MCF 10A (cell line): ENCODE measurements around the gene KLF8. TPM values are rescaled to one million over a fixed set of nuclear protein-coding genes. Genes with fewer than 3 reads are reported as not detected.

Experiments used
- BruUV-seq: library from RNA; stranded (reverse); fragments of 400-500 nt; replicated peaks from 2 replicates; lab custom pipeline; 2021; lab: Mats Ljungman, UMichigan
- CTCF ChIA-PET: fragments of 300-600 bp; sonication (Branson Sonifier 250); formaldehyde crosslinking; extraction: SDS; loops from one replicate; lab custom pipeline; 2021; ENCODE audit warnings: antibody characterized with exemption, inconsistent platforms; lab: Yijun Ruan, JAX
- POLR2A ChIA-PET: fragments of 300-600, 350-650 bp; sonication (Branson Sonifier 250); formaldehyde crosslinking; extraction: SDS; loops from one replicate; lab custom pipeline; 2020; ENCODE audit warnings: antibody characterized with exemption, inconsistent platforms; lab: Yijun Ruan, JAX
- DNase-seq: peaks from one replicate; pipeline ENCODE4 v3.0.0-alpha.2; 2018; ENCODE audit not compliant: unreplicated experiment
- H3K27ac Mint-ChIP-seq: one replicate; pipeline ENCODE4 v1.8.0; 2022; ENCODE audit warnings: mild to moderate bottlenecking, low read depth, mixed read lengths; ENCODE audit not compliant: unreplicated experiment
- H3K27me3 Mint-ChIP-seq: one replicate; pipeline ENCODE4 v1.8.0; 2022; ENCODE audit warnings: mixed read lengths; ENCODE audit not compliant: insufficient read depth, unreplicated experiment
- H3K36me3 Mint-ChIP-seq: one replicate; pipeline ENCODE4 v1.8.0; 2022; ENCODE audit warnings: mild to moderate bottlenecking, moderate library complexity, mixed read lengths; ENCODE audit not compliant: insufficient read depth, unreplicated experiment
- H3K4me1 Mint-ChIP-seq: one replicate; pipeline ENCODE4 v1.8.0; 2022; ENCODE audit warnings: mixed read lengths; ENCODE audit not compliant: insufficient read depth, unreplicated experiment
- H3K4me3 Mint-ChIP-seq: one replicate; pipeline ENCODE4 v1.8.0; 2022; ENCODE audit warnings: mild to moderate bottlenecking, moderate library complexity, mixed read lengths; ENCODE audit not compliant: unreplicated experiment
- H3K9me3 Mint-ChIP-seq: one replicate; pipeline ENCODE4 v1.8.0; 2022; ENCODE audit warnings: mixed read lengths; ENCODE audit not compliant: unreplicated experiment
- intact Hi-C: fragments of 100-400 bp; cut with micrococcal nuclease; formaldehyde crosslinking; loops from 2 replicates; pipeline ENCODE4 v1.14.1; 2022
- total RNA-seq: library from RNA; stranded (reverse); gene quantifications from 2 replicates; pipeline ENCODE4 v1.2.3, GENCODE V29; 2022
- TF ChIP-seq, protein P1 (sequence below): fragments of 200-600 bp; IDR thresholded peaks from one replicate; pipeline ENCODE4 v1.8.0; 2022; ENCODE audit warnings: antibody characterized with exemption, mild to moderate bottlenecking; ENCODE audit not compliant: unreplicated experiment

Gene KLF8
- total RNA-seq, 1 experiment from 2014 or later = 12.6 TPM

DNA sequence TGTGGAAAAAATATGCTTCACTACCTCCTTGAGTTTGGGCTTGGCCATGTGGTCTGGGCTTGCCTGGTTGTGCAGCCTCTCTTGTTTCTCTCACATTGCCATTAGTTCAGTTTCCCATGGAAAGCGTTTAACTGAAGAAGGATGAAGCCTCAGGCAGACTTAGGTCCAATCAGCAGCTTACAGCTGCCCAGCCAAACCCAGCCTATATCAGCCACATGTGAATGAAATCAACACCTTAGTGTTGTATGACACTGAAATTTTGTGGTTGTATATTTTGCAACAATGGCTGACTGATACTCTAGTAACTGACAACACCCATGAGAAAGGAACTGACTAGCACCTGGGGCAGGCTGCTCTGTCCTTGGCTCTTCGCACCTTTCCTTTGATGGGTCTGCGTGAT lies 81.2 kb downstream of the KLF8 start:
- Mint-ChIP-seq H3K4me1 (no peaks in the 10 kb centered on the region), H3K27me3 (peaks cover 43% of the 10 kb centered on the region), H3K27ac (no peak overlapping the region), H3K4me3 (no peak overlapping the region), H3K36me3 (peaks cover 5% of the 10 kb centered on the region), H3K9me3 (peaks cover 13% of the 10 kb centered on the region)
- TF ChIP-seq, protein P1, sequence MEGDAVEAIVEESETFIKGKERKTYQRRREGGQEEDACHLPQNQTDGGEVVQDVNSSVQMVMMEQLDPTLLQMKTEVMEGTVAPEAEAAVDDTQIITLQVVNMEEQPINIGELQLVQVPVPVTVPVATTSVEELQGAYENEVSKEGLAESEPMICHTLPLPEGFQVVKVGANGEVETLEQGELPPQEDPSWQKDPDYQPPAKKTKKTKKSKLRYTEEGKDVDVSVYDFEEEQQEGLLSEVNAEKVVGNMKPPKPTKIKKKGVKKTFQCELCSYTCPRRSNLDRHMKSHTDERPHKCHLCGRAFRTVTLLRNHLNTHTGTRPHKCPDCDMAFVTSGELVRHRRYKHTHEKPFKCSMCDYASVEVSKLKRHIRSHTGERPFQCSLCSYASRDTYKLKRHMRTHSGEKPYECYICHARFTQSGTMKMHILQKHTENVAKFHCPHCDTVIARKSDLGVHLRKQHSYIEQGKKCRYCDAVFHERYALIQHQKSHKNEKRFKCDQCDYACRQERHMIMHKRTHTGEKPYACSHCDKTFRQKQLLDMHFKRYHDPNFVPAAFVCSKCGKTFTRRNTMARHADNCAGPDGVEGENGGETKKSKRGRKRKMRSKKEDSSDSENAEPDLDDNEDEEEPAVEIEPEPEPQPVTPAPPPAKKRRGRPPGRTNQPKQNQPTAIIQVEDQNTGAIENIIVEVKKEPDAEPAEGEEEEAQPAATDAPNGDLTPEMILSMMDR = no peak
- DNase-seq = no peak
- CTCF ChIA-PET = no interaction called here
- POLR2A ChIA-PET = no interaction called here
- intact Hi-C loops = no loop called here
- no TSS peak for BruUV-seq

DNA sequence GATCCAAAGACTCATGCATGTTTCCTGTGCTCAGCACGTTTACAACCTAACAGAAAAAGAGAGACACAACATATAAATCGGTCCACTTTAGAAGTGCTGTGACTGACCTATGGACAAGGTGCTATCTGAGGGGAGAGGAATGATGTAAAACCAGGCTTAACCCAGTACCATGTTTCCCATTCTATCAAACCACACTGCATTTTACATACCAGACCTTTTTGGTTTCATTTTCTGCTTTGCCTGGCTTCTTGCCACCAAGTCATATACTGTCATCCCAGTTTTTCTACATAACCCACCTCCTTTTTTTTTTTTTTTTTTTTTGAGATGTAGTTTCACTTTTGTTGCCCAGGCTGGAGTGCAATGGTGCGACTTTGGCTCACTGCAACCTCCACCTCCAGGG lies 82.2 kb downstream of the KLF8 start:
- no peaks in the 10 kb centered on the region for H3K4me1 Mint-ChIP-seq
- ChIA-PET CTCF (no interaction called here), POLR2A (no interaction called here)
- peaks cover 32% of the 10 kb centered on the region for H3K27me3 Mint-ChIP-seq
- peaks cover 3% of the 10 kb centered on the region for H3K9me3 Mint-ChIP-seq
- DNase-seq = no peak
- no peak overlapping the region for H3K4me3 Mint-ChIP-seq
- no peak overlapping the region for H3K27ac Mint-ChIP-seq
- TF ChIP-seq, protein P1 = no peak
- intact Hi-C loops = no loop called here
- peaks cover 5% of the 10 kb centered on the region for H3K36me3 Mint-ChIP-seq
- no TSS peak for BruUV-seq

DNA sequence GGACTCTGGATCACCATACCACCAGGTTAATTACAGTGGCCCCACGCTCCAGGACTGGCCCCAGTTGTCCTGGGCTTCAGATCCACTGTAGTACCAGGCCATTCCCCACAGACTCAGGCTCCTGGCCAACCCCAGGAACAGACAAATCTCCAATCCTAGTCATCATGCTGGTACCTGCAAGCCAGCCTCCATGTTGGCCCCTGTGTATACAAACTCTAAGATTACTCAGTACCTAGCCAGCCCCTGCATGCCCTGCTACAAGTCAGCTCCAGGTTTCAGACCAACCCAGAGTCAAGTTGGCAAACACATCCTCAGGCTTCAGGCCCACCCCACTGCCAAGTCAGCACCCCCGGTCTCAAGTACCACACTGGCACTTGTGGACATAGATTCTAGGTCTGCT lies 85.9 kb downstream of the KLF8 start:
- Mint-ChIP-seq H3K4me1 (no peaks in the 10 kb centered on the region), H3K9me3 (peaks cover 20% of the 10 kb centered on the region), H3K36me3 (peaks cover 3% of the 10 kb centered on the region), H3K27ac (no peak overlapping the region), H3K27me3 (peaks cover 42% of the 10 kb centered on the region), H3K4me3 (no peak overlapping the region)
- intact Hi-C loops = no loop called here
- DNase-seq = no peak
- no TSS peak for BruUV-seq
- CTCF ChIA-PET = no interaction called here
- TF ChIP-seq, protein P1 = no peak
- POLR2A ChIA-PET = no interaction called here

DNA sequence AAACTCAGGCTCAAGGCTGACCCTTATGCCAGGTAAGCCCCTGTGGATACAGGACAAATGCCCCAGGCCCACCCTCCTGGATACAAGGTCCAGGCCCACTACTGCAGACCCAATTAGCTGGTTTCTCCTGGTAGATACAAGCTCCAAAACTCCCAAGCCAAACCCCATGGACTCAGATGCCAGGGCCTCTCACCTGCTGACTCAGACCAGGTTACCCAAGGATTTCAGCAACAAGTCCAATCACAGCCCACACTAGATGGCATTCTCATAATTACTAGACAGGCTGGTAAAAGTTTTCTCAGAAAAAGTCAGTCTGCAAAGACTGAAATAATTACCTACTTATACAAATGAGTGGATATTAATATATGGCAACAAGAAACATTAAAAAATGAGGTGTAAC lies 87.0 kb downstream of the KLF8 start:
- H3K4me3 Mint-ChIP-seq = no peak overlapping the region
- intact Hi-C loops = no loop called here
- no peaks in the 10 kb centered on the region for H3K4me1 Mint-ChIP-seq
- no peak for DNase-seq
- H3K9me3 Mint-ChIP-seq = peaks cover 20% of the 10 kb centered on the region
- ChIA-PET CTCF (no interaction called here), POLR2A (no interaction called here)
- peaks cover 31% of the 10 kb centered on the region for H3K27me3 Mint-ChIP-seq
- no peaks in the 10 kb centered on the region for H3K36me3 Mint-ChIP-seq
- TF ChIP-seq, protein P1 = no peak
- no TSS peak for BruUV-seq
- H3K27ac Mint-ChIP-seq = no peak overlapping the region
